ENCODE results near the gene CREB5.

Gene CREB5

GRCh38 chr7:28573059-28573553, 160.8 kb downstream of the CREB5 start:
- no peak for TF ChIP-seq CTCF (IDR thresholded peaks at IDR 0.05; ENCODE audit: insufficient read depth, missing control alignments)
- FAIRE-seq (no peak), DNase-seq (ENCODE audit: insufficient read length, low spot score) (no peak)

- DNase-seq (ENCODE audit: insufficient read length, low spot score) (no peak), FAIRE-seq (no peak)
- no peak for TF ChIP-seq CTCF (IDR thresholded peaks at IDR 0.05; ENCODE audit: insufficient read depth, missing control alignments)
These were observed 161.5 kb downstream of the CREB5 start for GRCh38 chr7:28573651-28574301.

- DNase-seq (ENCODE audit: insufficient read length, low spot score) (no peak), FAIRE-seq (no peak)
- TF ChIP-seq CTCF (IDR thresholded peaks at IDR 0.05; ENCODE audit: insufficient read depth, missing control alignments) = no peak
These were observed 162.9 kb downstream of the CREB5 start for GRCh38 chr7:28575241-28575643.

- TF ChIP-seq CTCF (IDR thresholded peaks at IDR 0.05; ENCODE audit: insufficient read depth, missing control alignments) = no peak
- DNase-seq (ENCODE audit: insufficient read length, low spot score) (no peak), FAIRE-seq (no peak)
These were observed 164.3 kb downstream of the CREB5 start for GRCh38 chr7:28576656-28577055.

GRCh38 chr7:28579571-28579970, 167.3 kb downstream of the CREB5 start:
- FAIRE-seq = no peak
- DNase-seq (ENCODE audit: insufficient read length, low spot score) = no peak
- no peak for TF ChIP-seq CTCF (IDR thresholded peaks at IDR 0.05; ENCODE audit: insufficient read depth, missing control alignments)

- FAIRE-seq = no peak
- no peak for TF ChIP-seq CTCF (IDR thresholded peaks at IDR 0.05; ENCODE audit: insufficient read depth, missing control alignments)
- no peak for DNase-seq (ENCODE audit: insufficient read length, low spot score)
These were observed 168.3 kb downstream of the CREB5 start for GRCh38 chr7:28580665-28581064.

GRCh38 chr7:28581351-28581750, 169.0 kb downstream of the CREB5 start:
- FAIRE-seq = no peak
- DNase-seq (ENCODE audit: insufficient read length, low spot score) = no peak
- no peak for TF ChIP-seq CTCF (IDR thresholded peaks at IDR 0.05; ENCODE audit: insufficient read depth, missing control alignments)

Data from D721Med (cell line).